Measurements from ENCODE around the gene COX8C. TPM values are rescaled to one million over a fixed set of nuclear protein-coding genes. Genes with fewer than 3 reads are reported as not detected.

COX8C gene
- not detected for total RNA-seq

DNA sequence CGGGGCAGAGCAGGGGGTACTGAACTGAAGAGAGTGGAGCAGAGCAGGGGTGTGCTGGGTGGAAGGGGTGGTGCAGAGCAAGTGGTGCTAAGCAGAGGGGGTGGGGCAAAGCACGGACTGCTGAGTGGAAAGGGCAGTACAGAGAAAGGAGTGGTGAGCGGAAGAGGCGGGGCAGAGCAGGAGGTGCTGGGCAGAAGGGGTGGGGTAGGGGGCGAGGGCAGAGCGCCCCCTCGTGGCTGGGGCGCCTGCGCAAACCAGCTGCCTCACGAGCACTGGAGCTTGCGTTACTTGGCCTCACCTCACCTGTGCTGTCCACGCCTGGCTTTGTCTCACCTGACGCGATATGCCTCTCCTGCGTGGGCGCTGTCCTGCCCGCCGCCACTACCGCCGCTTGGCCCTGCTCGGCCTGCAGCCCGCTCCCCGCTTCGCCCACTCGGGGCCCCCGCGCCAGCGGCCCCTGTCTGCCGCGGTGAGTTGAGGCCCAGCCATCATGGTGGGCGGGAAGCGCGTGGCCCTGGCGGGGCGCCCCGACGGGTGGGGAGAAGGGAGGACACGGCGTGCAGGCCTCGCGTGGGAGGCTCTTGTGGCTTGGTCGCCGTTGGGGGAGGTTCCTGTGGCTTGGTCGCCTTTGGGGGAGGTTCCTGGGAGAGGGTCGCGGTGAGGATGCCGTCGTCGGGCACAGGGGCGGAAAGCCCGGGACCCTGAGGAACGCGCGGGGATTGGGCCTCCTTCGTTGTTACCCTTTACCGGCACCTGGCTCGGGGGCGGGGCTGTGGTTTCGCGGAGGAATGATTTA lies at the start of gene COX8C:
COX8C (plus strand) TSS at position 257 of the 796 bp plus-strand sequence; CDS start at position 344, 87 bp downstream.

DNA sequence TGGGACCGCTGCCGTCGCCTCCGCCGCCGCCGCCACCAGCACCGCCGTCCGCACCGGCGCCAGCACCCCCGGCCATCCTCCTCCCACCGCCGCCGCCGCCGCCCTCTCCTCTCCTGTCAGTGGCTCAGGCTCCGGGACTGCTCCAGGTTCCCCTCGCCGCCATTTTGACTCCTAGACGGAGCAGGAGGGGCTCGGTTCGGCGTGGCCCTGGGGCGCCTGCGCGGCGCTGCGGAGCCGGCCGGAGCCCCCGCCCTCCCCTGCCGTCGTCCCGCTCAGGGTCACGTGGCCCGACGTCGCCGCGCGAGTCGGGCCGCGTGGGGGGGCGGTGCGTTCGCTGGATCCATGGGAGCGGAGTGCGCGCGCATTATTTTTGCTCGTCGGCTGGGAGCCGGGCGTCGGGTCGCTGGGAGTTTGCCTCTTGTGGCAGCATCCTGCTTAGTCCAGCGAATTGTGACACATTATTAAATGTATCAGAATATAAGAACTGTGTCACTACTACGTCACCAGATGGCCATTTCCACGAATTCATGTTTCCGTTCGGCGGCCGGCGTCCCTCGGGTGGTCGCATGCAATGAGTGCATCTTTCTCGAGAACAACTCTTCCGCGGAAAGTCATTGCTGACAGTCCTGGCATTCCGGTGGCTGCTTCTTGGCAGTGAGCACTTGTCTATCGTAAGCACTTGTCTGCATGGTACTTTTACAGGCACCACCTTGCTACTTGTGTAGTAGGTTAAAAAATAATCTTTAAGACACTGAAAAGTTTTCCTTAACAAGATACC lies 13.9 kb upstream of the COX8C start, which contains the start of gene BTBD7:
BTBD7 (minus strand) TSS at position 184 of the 778 bp plus-strand sequence. CDS start 36,985 bp downstream, outside the sequence.

Small RNA genes lying within 50 kb of the gene (small RNA-seq; reads per million reads assigned to genes)
- not detected for gene RF00019 (ENCODE audit: low replicate concordance)

Other genes starting within 250 kb of the COX8C start
- 21.8 TPM for gene ITPK1, start 231.3 kb upstream of the COX8C start, total RNA-seq
- gene MOAP1, start 162.3 kb upstream of the COX8C start, total RNA-seq, result 52.5 TPM
- gene LYSET, start 161.9 kb upstream of the COX8C start, total RNA-seq, result 13.0 TPM
- gene GON7, start 140.1 kb upstream of the COX8C start, total RNA-seq, result 16.0 TPM
- 53.4 TPM for gene UBR7, start 139.9 kb upstream of the COX8C start, total RNA-seq
- 51.7 TPM for gene BTBD7, start 14.1 kb upstream of the COX8C start, total RNA-seq
- 1.1 TPM for gene UNC79, start 83.8 kb downstream of the COX8C start, total RNA-seq